Stomach (tissue), 4 donors: ENCODE data around the gene PIAS2.

Experiments used
- CTCF ChIP-seq, 7 experiments: fragments of 450-650 bp in 4 of 7; fragments of 200-600 bp in 3 of 7; sonication (generic) in 3 of 7; IDR thresholded peaks; one replicate each; pipeline ENCODE4 v1.5.1; 2016 to 2019; ENCODE audit warnings: antibody characterized with exemption in 7 of 7, control low read depth in 2 of 7, mild to moderate bottlenecking in 1 of 7
- EP300 ChIP-seq: sonication (generic); formaldehyde crosslinking; IDR thresholded peaks from one replicate; pipeline ENCODE4 v1.6.1; 2017; ENCODE audit warnings: antibody characterized with exemption
- POLR2A ChIP-seq, 4 donors: fragments of 450-650 bp; IDR thresholded peaks; one replicate each; pipeline ENCODE4 v1.6.1; 2016; ENCODE audit warnings: antibody characterized with exemption in 4 of 4, control low read depth in 2 of 4, mild to moderate bottlenecking in 1 of 4, moderate library complexity in 1 of 4
- POLR2AphosphoS5 ChIP-seq, 3 donors: sonication (generic); formaldehyde crosslinking; IDR thresholded peaks; one replicate each; pipeline ENCODE4 v1.6.1; 2016; ENCODE audit warnings: antibody characterized with exemption in 3 of 3

GRCh38 chr18:46920653-46921052 is 3.3 kb upstream of the PIAS2 start:
- TF ChIP-seq POLR2A (IDR thresholded peaks at IDR 0.05) (no peak), EP300 (no peak), CTCF (IDR thresholded peaks at IDR 0.05) (no peak), POLR2AphosphoS5 (IDR thresholded peaks at IDR 0.05) (no peak)
